AG09309 (cell line): ENCODE results near the gene GRK3.
"Not testable (repeated sequence)": the region's sequence is repeated elsewhere in the genome, so short reads cannot be mapped to it uniquely, and the experiment has no call there.

ENCODE experiments used
- DNase-seq: peaks from one replicate; pipeline ENCODE4 v3.0.0-alpha.2; 2010; ENCODE audit warnings: low read depth
- H3K4me3 ChIP-seq: 2 replicates; pipeline ENCODE4 v1.5.1; 2011; ENCODE audit warnings: mild to moderate bottlenecking, low read depth, low read length, moderate library complexity; ENCODE audit not compliant: control insufficient read depth
- TF ChIP-seq, protein P1 (sequence below): IDR thresholded peaks from 2 replicates; pipeline ENCODE4 v1.5.1; 2011; ENCODE audit warnings: mild to moderate bottlenecking, low read depth, low read length, inconsistent platforms; ENCODE audit not compliant: insufficient read depth, control insufficient read depth; ENCODE audit errors: missing control alignments

Gene GRK3

GRCh38 chr22:25621986-25622385 lies 57.5 kb downstream of the GRK3 start:
- H3K4me3 ChIP-seq: no peak overlapping the region
- TF ChIP-seq, protein P1, sequence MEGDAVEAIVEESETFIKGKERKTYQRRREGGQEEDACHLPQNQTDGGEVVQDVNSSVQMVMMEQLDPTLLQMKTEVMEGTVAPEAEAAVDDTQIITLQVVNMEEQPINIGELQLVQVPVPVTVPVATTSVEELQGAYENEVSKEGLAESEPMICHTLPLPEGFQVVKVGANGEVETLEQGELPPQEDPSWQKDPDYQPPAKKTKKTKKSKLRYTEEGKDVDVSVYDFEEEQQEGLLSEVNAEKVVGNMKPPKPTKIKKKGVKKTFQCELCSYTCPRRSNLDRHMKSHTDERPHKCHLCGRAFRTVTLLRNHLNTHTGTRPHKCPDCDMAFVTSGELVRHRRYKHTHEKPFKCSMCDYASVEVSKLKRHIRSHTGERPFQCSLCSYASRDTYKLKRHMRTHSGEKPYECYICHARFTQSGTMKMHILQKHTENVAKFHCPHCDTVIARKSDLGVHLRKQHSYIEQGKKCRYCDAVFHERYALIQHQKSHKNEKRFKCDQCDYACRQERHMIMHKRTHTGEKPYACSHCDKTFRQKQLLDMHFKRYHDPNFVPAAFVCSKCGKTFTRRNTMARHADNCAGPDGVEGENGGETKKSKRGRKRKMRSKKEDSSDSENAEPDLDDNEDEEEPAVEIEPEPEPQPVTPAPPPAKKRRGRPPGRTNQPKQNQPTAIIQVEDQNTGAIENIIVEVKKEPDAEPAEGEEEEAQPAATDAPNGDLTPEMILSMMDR: no peak
- DNase-seq: no peak

- no peak overlapping the region for H3K4me3 ChIP-seq
- no peak for DNase-seq
- TF ChIP-seq, protein P1: no peak
Measured at GRCh38 chr22:25623310-25623734, 58.8 kb downstream of the GRK3 start.

DNA sequence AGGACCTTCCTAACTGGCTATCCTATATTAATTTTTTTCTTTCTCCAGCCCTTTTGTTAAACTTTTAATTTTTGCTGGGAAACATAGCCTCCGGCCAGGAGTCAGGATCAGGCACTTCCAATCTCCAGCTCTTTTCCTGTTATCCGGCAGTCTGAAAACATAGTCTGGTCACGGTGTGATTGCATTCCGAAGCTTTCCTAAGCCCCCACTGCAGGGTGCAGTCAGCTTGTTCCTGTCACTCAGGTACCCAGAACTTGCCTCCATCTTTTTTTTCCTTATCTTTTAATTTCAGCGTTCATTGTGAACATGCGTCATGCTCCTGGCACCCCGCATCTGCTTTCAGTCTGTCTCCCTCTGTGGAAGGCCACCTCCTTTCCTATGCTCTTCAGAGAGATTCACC lies 59.4 kb downstream of the GRK3 start:
- TF ChIP-seq, protein P1: no peak
- H3K4me3 ChIP-seq: no peak overlapping the region
- DNase-seq: no peak

DNA sequence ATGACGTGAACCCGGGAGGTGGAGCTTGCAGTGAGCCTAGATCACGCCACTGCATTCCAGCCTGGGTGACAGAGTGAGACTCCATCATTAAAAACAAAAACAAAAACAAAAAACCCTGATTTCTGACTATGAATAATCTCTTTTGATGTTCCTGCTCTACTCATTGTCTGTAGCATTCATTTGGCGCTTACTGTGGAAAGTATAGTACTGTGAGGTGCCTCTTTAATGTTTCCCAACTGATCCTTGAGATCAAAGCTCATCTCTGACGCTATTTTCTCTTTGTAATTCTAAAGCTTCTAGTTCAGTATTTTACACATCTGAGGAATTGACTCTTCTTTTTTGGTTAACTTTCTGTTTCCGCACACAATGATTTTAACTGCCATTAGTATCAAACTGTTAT lies 60.0 kb downstream of the GRK3 start:
- no peak overlapping the region for H3K4me3 ChIP-seq
- TF ChIP-seq, protein P1: no peak
- DNase-seq: no peak

- not testable (repeated sequence) for H3K4me3 ChIP-seq, DNase-seq
Measured at GRCh38 chr22:25625747-25626623, 61.5 kb downstream of the GRK3 start.

- DNase-seq: no peak
- TF ChIP-seq, protein P1: no peak
- no peak overlapping the region for H3K4me3 ChIP-seq
Measured at GRCh38 chr22:25626624-25626990, 62.1 kb downstream of the GRK3 start.

GRCh38 chr22:25627271-25627852 lies 62.9 kb downstream of the GRK3 start:
- no peak overlapping the region for H3K4me3 ChIP-seq
- TF ChIP-seq, protein P1: no peak
- DNase-seq: no peak
